Stimulated activated CD4-positive, alpha-beta T cell treated with anti-CD3 and anti-CD28 coated beads, Interleukin-1b, Interleukin-23, amount 100 ng/mL, for 4 hours (primary cell): Measurements from ENCODE around the gene ZBTB20.

Experiments
- DNase-seq, 2 donors: peaks; one replicate each; pipeline ENCODE4 v3.0.0-alpha.2; 2020; ENCODE audit warnings: low read depth in 2 of 2

ZBTB20 gene

GRCh38 chr3:115021061-115021460 lies 126.0 kb downstream of the ZBTB20 start:
- no peak for DNase-seq

DNA sequence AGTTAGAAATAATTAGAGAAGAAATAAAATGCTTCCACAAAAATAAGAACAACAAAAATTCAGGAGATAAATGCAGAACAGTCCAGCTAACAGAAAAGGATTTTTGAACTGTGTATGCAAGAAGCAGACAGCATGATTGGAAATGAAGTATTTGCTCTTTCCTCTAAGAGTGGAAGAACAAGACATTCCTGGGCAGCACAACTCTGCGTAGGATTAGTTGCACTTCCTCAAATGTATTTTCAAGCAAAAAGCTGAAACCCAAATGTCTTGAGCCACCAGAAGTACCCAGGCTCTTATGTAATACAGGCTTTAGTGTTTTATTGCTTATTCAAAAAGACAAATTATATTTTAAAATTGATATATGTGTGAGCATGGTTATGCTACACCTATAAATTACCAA lies 127.2 kb downstream of the ZBTB20 start:
- no peak for DNase-seq

DNA sequence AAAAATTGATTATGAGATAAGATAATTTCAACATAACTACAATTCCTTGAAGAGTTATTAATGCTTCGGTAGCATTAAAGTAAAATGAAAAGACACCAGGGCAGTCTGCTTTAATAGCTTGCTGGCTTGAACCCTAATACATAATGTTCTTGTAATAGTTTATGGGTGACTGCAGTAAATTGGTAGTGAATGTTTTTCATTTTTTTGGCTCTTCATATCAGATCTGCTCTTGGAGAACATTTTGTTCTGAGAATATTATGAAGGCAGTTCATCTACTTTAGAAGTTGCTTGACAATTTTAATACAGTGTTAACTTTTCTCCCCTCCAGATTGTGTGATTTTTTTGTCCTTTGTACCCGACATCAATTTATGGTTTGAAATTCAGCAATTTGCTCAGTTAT lies 128.4 kb downstream of the ZBTB20 start:
- DNase-seq: no peak

GRCh38 chr3:115007966-115008365 lies 139.1 kb downstream of the ZBTB20 start:
- DNase-seq: no peak

GRCh38 chr3:115004201-115005140 lies 142.6 kb downstream of the ZBTB20 start:
- no peak for DNase-seq

- no peak for DNase-seq
These were observed 148.0 kb downstream of the ZBTB20 start for GRCh38 chr3:114998971-114999579.

DNA sequence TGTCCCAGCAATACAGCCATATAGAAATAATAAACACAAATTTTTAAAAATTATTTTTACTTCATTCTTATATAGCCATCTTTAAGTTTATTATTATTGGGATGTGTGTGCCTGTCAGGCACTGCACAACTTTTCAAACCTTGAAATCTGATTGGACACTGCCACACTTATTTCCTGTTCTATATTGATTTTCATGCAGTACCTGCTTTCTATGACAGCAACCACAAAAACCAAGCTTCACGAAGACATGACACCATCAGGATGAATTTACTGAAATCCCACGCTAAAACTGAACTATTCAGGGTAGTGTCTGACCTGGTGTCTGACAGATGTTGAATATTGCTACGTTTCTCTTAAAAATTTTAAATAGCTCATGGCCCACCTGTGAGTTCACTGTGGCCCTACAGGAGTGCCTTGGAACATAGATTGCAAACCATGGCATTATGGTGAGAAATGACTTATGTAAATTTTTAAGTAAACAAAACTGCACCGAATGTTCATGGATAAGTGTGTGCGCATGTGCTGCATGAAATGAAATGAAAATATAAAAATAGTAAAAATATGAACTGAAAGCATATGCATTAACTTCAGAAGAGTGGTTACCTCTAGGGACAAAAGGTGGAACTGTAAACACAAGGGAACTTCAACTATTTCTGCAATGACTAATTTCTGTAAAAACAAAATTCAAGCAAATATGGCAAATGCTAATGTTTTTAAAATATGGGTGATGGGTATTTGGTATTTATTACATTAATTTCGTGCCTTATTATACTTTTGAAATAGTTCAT lies 152.3 kb downstream of the ZBTB20 start:
- DNase-seq: no peak

GRCh38 chr3:114985776-114986175 lies 161.3 kb downstream of the ZBTB20 start:
- DNase-seq: no peak

DNA sequence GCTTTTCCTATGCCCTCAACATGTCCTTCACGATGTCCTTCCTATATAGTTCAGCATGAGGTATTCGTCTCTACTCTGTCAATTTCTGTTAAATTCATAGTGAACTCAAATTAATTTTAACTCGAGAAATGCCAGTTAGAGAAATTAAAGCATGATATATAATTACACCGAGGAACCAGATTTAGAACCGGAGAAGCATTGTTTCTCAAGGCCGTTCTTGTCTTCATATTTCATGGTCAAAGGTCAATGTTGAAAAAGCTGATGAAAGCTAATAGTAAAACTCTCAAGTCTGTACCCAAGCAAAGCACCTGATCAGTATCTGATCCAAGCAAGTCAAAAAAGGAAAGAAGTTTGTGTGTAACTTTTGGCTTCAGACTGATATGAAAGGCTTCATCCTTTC lies 163.8 kb downstream of the ZBTB20 start:
- DNase-seq: no peak

DNA sequence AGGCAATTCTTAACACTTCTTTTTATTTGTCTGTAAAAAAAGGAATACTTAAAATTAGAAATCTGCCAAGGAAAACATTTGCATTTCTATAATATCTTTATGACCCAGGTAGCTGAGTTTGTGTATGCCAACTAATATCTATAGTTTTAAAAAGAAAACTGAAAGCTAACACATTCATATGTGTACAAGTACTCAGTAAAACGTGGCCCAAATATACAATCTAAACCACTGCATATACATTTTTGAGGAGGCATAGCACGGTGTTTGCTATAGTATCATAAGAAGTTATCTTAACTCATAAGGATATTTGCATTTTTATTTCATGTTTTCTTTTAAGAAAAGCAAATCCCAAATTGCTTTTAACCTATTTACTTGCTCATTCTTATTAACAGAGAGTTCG lies 172.7 kb downstream of the ZBTB20 start:
- no peak for DNase-seq

DNA sequence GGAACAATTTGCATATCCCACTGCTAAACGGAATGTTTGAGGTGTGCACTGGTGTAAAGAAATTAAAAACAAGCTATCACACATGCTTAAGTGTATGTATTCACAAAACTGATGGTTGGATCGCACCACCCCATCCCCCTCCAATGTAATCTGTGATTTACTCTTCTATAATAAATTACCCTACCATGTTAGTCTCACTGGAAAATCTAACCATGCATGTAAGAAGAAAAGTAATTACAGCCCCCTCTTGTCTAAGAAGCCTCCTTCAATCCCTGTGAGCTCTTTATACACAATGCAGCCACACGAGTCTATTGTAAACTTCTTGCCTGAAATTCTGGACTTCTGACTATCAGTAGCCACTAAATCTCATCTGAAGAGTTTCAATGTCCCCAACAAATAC lies 173.6 kb downstream of the ZBTB20 start:
- no peak for DNase-seq

GRCh38 chr3:114967168-114967567 lies 179.9 kb downstream of the ZBTB20 start:
- DNase-seq: no peak

- DNase-seq: no peak
These were observed 184.9 kb downstream of the ZBTB20 start for GRCh38 chr3:114962189-114962588.

DNA sequence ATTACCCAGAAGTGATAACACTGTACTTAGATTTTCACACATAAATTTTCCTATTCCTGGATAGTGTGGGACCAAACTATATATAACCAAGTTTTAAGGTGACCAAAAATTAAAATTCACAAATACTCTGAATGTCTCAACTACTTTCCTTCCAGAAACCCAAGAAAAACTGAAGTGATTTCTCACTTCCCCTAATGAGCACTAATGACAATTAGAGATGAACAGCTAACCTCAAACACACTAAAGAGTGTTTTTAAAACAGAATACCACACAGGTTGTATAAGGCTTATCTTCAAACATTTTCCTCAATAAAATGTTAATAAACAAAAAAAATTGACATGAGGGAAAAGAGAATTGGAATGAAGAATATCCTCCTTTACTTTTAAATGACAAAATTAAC lies 188.2 kb downstream of the ZBTB20 start:
- DNase-seq: no peak

DNA sequence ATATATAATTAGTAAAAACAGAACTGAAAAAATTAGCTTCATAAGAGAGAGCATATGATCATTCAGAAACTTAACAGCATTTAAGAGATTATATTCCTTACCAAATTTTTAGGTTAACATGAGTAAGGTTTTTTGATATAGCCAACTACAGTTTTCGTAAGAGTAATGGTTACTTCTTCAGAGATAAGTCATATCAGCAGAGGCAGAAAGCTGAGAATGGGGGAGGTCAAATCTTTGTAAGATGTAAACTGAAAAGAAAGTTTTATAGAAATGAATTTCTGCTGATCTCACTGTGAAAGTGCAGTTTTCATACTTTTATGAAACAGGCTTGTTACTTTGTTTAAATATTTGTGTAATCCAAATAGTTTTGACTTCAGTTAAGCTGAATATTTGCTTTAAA lies 193.3 kb downstream of the ZBTB20 start:
- DNase-seq: no peak

GRCh38 chr3:114953215-114953799 lies 193.8 kb downstream of the ZBTB20 start:
- DNase-seq: no peak

DNA sequence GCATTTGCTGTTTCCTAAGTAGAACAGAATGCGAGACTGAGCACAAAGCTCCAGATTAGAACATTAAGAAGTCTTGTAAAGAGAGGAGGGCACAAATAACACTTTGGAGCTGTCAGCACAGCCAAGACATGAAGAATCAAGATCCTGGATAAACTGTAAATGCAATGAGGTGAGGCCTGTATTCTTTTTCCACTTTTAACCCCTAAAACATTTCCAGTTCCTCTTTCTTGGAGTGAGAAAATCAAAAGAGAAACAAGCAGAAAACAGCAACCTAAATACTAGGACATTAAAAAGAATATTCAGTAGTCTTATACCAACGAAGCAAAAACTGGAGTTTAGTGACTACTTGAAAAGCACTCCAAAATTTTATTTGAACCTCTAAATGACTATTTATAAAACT lies 204.3 kb downstream of the ZBTB20 start:
- no peak for DNase-seq

DNA sequence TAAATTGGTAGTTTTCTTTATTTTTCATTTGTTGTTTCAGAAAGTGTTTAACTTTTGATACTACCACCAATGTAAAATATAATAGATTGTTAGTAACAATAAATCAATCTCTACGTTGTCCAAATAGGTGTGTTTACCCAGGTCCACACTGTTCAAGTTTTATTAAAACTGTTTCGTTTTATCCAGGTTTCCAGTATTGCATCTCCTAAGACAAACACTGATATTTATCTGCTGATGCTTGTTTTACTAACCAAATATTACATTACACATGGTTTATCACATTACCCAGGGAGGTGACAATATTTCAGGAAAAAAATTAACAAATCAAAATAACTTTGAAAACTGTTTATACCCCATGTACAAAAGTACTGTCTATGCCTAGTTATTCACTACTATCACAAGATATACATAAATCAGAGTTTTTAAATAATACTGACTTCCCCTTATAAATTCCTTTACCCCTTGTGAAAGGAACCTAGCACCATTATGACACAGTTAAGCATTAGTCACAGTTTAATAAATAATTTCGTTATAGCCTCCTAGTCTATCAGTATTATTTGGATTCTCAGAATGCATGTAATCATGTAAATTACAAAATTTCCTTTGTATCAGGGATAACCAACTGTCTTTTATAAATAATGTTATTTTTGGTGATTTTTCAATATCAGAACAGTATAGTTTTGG lies 205.3 kb downstream of the ZBTB20 start:
- no peak for DNase-seq

GRCh38 chr3:114939920-114940319 lies 207.2 kb downstream of the ZBTB20 start:
- DNase-seq: no peak

- DNase-seq: no peak
These were observed 213.7 kb downstream of the ZBTB20 start for GRCh38 chr3:114933407-114933806.

- DNase-seq: no peak
These were observed 216.9 kb downstream of the ZBTB20 start for GRCh38 chr3:114929971-114930732.
